Stimulated activated CD4-positive, alpha-beta T cell treated with anti-CD3 and anti-CD28 coated beads, Interleukin-4, amount 100 ng/mL, for 48 hours (primary cell): Measurements from ENCODE around the gene ANKRA2.
A peak's percentile ranks its signal among the peaks of the same experiment; 100 is the strongest.

Experiments
- DNase-seq, 2 donors: peaks; one replicate each; pipeline ENCODE4 v3.0.0-alpha.2; 2020; ENCODE audit warnings: low read depth in 2 of 2

ANKRA2 gene

DNA sequence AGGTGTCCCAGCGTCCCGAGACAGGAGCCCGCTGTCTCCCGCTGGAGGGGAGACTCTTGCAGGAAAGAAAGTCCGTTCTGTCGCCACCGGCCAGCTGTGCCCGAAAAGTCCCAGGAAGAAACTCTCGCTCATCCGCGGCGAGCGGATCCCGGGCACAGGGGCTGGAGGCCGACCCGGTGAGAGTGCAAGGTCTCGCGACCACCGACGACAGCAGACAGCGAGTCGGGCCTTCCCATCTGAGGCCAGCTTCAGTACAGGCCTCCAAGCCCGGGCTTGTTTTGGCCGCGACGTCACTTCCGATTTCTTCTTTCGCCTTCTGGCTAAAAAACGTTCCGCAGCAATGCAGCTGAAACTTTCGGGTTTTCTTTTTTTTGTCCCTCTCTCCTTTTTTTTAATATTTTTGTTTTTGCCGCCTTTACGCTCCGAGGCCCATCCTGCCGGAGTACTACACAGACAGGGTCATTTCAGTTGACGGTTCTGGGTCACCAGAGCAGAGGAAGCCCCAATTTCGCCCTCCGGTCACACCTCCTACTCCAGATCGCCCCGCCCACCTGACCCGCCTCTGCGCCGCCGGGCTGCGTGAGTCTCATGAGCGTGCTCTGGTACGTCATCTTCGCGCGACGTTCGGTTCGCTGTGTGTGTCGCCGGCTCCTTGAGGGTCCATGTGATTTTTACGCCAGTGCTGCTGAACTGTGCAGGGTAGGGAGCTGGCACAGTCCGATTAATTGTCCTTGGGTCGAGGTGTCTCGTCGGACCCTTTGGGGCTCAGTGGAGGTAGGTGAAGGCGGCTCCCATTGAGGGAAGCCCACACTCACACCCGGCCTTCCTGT, at the start of gene ANKRA2, which contains the start of gene UTP15:
ANKRA2 (minus strand) TSS at position 501 of the 830 bp plus-strand sequence. CDS start 2,758 bp downstream, outside the sequence.
UTP15 (plus strand) TSS at position 605 of the 830 bp plus-strand sequence. CDS start 1,602 bp downstream, outside the sequence.
- DNase-seq, result peak; percentile 99

DNA sequence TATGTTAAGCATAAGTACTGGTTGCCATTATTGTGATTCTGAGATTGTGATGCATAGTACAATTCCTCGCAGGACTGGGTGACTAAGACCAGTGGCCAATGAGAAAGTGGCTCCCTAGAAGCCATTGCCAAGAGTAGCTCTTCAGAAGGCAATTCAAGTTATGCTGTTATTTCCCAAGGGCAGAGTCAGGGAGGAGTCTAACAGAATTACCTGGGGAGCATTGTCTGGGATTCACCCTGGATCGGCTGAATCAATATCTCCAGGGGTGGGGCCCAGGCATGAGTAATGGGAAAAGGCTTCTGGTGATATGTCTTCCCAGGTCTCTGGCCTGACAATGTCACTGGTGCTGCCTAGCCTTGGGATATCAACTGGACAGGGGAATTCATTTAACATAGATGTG, 49.6 kb upstream of the ANKRA2 start:
- DNase-seq, result no peak

DNA sequence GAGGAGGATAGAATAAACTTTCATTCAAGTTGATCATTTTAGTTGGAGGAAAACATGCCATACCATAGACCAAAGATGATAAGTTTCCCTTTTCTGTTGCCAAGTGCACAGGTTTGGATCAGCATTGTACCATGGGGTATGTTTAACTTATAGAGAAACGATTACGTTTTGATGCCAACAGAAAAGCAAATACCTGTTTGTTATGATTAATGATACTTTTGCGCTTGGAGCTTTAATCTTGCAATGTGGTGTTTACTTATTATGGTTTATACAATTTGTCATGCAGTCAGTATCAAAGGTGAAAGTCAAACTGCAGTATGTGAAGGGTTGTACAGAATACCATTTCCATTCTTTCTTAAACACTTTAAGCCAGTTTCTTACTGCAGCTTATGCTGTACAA, 47.4 kb upstream of the ANKRA2 start:
- DNase-seq, result no peak

GRCh38 chr5:73607228-73607627, 41.8 kb upstream of the ANKRA2 start:
- DNase-seq, result no peak

- DNase-seq, result no peak
Measured at GRCh38 chr5:73606206-73606753, 40.8 kb upstream of the ANKRA2 start.

- no peak for DNase-seq
Measured at GRCh38 chr5:73605223-73606087, 40.0 kb upstream of the ANKRA2 start.

DNA sequence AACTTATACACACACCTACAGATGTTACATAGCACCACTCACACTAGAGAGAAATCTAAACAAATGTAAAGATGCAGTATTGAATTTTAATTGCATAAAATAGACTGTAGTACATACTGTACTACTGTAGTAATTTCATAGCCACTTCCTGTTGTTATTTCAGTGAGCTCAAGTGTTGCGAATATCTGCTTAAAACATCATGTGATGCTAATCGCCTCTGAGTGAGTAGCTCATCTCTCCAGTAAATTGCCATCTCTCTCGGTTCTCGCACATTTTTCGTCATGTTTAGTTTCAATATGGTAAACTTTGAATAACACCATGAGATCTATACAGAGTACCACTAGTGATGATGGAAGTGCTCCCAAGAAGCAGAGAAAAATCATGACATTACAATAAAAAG, 38.6 kb upstream of the ANKRA2 start:
- DNase-seq, result no peak

GRCh38 chr5:73599380-73599779, 33.9 kb upstream of the ANKRA2 start:
- DNase-seq, result no peak

GRCh38 chr5:73596705-73597328, 31.4 kb upstream of the ANKRA2 start:
- DNase-seq, result no peak

DNA sequence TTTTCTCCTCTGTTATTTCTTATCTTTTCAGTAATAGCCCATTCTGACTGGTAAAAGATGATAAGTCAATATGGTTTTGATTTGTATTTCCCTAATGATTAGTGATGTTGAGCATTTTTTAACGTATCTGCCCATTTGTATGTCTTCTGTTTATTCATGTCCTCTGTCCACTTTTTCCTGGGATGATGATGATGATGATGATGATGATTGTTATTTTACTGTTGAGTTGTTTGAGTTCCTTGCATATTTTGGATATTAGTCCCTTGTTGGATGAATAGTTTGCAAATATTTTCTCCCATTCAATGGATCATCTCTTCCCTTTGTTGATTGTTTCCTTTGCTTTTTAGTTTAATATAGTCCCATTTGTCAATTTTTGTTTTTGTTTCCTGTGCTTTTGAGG, 27.1 kb upstream of the ANKRA2 start:
- DNase-seq, result no peak

- DNase-seq, result no peak
Measured at GRCh38 chr5:73591698-73592501, 26.5 kb upstream of the ANKRA2 start.

GRCh38 chr5:73591102-73591695, 25.8 kb upstream of the ANKRA2 start:
- DNase-seq, result peak in 1 of 2 donors; percentile 34

DNA sequence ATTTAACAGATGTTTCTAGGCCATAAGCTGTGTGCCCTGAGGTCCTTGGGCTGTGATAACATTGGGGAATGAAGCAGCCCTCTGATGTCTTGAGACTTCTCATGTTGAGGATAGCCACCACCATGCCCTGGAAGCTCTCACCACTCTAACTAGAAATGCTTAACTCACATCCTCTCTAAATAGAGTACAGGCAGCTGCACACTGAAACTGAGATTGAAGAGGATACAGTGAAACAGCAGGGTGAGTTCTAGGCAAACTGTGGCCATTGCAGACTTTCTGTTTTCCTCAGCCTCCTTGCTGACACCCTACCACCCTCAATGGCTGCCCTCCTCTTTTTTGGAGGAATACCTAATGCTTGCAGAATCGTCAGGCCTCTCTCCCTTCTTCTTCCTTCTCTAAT, 22.5 kb upstream of the ANKRA2 start:
- DNase-seq, result no peak

DNA sequence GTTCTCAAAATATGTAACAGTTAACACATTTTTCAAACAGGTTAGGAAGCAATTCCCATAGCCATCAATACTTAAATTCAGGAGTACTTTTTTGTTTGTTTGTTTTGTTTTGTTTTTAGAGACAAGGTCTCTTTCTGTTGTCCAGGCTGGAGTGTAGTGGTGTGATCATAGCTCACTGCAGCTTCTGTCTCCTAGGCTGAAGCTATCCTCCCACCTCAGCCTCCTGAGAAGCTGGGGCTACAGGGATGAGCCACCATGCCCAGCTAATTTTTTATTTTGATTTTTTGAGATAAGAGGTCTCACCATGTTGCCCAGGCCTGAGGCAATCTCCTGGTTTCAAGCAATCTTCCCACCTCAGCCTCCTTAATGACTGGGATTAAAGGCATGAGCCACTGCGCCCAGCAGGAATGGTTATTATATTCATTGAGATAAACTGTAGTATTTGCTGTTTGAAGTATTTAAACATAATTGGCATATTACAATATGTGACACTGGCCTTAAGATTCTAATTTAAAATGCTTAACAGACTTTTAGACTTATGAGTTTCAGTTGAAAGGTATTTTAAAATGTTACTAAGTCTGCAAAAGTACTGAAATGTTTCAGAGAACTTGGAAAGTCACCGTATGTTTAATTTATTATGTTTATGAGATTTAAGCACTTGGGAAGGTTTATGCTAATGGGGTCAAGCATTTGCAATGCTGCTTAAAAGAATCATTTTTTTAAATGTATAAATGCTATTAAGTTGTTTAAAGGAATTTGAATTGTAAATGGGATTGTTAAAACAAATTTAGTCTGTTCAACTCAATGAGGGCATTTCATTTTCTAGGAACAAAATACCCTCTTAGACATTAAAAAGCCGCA, 17.1 kb upstream of the ANKRA2 start:
- no peak for DNase-seq

DNA sequence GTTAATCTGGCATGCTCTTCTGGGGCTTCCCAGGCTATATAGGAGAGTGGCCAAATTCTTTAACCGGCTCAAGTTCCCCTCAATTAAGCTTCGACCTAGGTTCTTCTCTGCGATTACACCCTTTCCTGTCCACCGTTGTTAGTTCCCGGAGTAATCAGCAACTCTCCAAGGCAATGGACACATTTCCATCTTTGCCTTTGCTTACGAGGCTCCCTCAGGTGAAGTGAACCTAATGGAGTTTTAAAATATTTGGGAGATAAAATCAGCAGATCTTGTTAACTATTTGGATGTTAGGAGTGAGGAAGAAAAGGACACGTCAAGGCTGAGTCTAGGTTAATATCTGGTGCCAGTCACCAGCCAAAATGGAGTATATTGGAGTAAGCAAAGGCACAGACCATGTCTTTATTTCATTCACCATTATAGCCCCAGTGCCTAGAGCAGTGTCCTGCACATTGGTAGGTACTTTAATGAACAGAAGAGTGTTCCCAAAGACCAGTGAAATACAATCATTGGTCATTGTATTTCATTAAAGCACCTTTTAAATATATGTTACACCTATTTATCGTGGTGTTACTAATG, 619 bp upstream of the ANKRA2 start:
- no peak for DNase-seq

DNA sequence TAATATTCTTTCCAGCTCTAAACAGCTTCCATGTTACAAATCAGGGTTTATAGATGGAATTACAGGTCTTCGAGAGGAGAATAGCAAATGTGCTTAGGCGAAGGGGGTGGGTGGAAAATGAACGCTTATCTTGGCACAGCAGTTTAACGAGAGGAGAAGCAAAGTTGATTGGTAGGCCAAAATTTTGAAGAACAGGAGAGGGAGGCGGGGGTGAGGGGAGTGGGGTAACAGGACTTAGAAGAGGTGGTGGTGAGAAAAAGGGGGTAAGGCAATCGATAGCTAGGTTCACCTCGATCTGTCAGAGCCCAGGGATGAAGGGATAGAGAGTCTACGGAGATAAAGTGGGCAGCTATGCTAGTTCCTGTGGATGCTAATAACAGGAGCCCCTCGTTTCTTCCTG, 764 bp downstream of the ANKRA2 start:
- DNase-seq, result no peak

GRCh38 chr5:73564018-73564417, 1.4 kb downstream of the ANKRA2 start:
- DNase-seq, result no peak

GRCh38 chr5:73558950-73559349, 6.5 kb downstream of the ANKRA2 start:
- DNase-seq, result no peak

DNA sequence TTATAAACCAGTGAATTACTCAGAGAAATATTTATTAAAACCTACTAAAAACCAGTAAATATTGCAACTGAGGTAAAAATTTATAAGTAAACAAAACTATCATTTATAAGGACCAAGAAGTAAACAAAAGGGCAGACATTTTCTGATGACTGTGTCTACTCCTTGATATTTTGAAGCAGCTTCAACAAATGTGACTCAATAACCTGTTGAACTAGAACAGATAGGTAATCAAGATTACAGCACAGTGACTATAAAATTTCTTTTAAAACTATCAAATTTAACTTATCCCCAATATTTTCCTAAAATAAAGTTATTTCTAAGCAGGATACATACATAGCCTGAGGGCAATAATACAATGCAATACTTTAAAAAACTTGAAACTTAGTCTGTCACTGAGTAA, 12.8 kb downstream of the ANKRA2 start:
- no peak for DNase-seq
